Stimulated activated CD4-positive, alpha-beta T cell treated with anti-CD3 and anti-CD28 coated beads, Interleukin-1b, Interleukin-23, amount 100 ng/mL, for 4 hours (primary cell): Measurements from ENCODE around the gene BAZ2B.
"Not testable (repeated sequence)": the region's sequence is repeated elsewhere in the genome, so short reads cannot be mapped to it uniquely, and the experiment has no call there.

Experiments used
- DNase-seq, 2 donors: peaks; one replicate each; pipeline ENCODE4 v3.0.0-alpha.2; 2020; ENCODE audit warnings: low read depth in 2 of 2

Gene BAZ2B

GRCh38 chr2:159535261-159535660 is 81.1 kb downstream of the BAZ2B start:
- DNase-seq: not testable (repeated sequence)

GRCh38 chr2:159531475-159531874 is 84.9 kb downstream of the BAZ2B start:
- no peak for DNase-seq

- no peak for DNase-seq
Measured at GRCh38 chr2:159526433-159526832, 89.9 kb downstream of the BAZ2B start.

- DNase-seq: no peak
Measured at GRCh38 chr2:159525012-159525411, 91.3 kb downstream of the BAZ2B start.

GRCh38 chr2:159521272-159521671 is 95.1 kb downstream of the BAZ2B start:
- DNase-seq: no peak

- no peak for DNase-seq
Measured at GRCh38 chr2:159518321-159519005, 97.9 kb downstream of the BAZ2B start.

- no peak for DNase-seq
Measured at GRCh38 chr2:159516241-159516758, 100.0 kb downstream of the BAZ2B start.

GRCh38 chr2:159515441-159515840 is 100.9 kb downstream of the BAZ2B start:
- no peak for DNase-seq

- DNase-seq: no peak
Measured at GRCh38 chr2:159513745-159514144, 102.6 kb downstream of the BAZ2B start.

GRCh38 chr2:159508140-159508539 is 108.2 kb downstream of the BAZ2B start:
- no peak for DNase-seq

- DNase-seq: no peak
Measured at GRCh38 chr2:159506764-159507440, 109.4 kb downstream of the BAZ2B start.

- DNase-seq: no peak
Measured at GRCh38 chr2:159506202-159506601, 110.1 kb downstream of the BAZ2B start.

GRCh38 chr2:159505196-159505595 is 111.2 kb downstream of the BAZ2B start:
- no peak for DNase-seq

GRCh38 chr2:159501743-159502142 is 114.6 kb downstream of the BAZ2B start:
- no peak for DNase-seq

- DNase-seq: no peak
Measured at GRCh38 chr2:159497847-159498246, 118.5 kb downstream of the BAZ2B start.

GRCh38 chr2:159497256-159497655 is 119.1 kb downstream of the BAZ2B start:
- no peak for DNase-seq

GRCh38 chr2:159489476-159489875 is 126.9 kb downstream of the BAZ2B start:
- DNase-seq: no peak

- DNase-seq: no peak
Measured at GRCh38 chr2:159484532-159484931, 131.8 kb downstream of the BAZ2B start.

- DNase-seq: no peak
Measured at GRCh38 chr2:159476329-159476728, 140.0 kb downstream of the BAZ2B start.

- no peak for DNase-seq
Measured at GRCh38 chr2:159475793-159476192, 140.6 kb downstream of the BAZ2B start.

GRCh38 chr2:159471340-159471739 is 145.0 kb downstream of the BAZ2B start:
- DNase-seq: no peak

- no peak for DNase-seq
Measured at GRCh38 chr2:159468257-159468656, 148.1 kb downstream of the BAZ2B start.

GRCh38 chr2:159462961-159463360 is 153.4 kb downstream of the BAZ2B start:
- DNase-seq: no peak
